Measurements from ENCODE around the gene MRPL14. TPM values are rescaled to one million over a fixed set of nuclear protein-coding genes. Genes with fewer than 3 reads are reported as not detected.
"Not testable (repeated sequence)": the region's sequence is repeated elsewhere in the genome, so short reads cannot be mapped to it uniquely, and the experiment has no call there.

MRPL14 gene
- total RNA-seq, 1 donor from 2014 or later: 65.5 TPM

DNA sequence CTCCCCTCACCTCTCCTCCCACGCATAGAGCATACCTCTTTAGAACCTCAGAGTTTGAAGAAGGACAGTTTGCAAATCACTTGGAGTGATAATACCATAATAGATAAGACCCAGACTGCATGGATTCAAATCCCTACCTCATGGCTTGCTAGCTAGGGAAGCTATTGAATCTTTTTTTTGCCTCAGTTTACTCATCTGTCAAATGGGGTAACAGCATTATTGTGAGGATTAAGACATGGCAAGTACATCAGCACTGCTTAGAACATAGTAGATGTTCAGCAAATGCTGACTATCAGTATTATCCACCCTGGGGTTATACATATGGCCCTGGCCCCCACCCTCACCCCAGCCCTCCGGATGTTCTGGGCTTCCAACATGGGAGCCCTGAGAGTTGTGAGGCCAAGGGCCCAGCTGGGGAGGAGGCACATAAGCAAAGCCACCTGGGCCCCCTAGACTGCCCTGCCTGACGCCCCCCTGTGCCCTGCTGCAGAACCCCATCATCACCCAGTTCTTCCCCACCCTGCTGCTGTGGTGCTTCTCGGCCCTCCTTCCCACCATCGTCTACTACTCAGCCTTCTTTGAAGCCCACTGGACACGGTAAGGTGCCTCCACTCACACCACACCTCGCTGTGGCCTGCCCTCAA is 22.2 kb upstream of the MRPL14 start:
- DNase-seq (ENCODE audit: low read depth, low spot score): no peak
- TF ChIP-seq, protein P1, sequence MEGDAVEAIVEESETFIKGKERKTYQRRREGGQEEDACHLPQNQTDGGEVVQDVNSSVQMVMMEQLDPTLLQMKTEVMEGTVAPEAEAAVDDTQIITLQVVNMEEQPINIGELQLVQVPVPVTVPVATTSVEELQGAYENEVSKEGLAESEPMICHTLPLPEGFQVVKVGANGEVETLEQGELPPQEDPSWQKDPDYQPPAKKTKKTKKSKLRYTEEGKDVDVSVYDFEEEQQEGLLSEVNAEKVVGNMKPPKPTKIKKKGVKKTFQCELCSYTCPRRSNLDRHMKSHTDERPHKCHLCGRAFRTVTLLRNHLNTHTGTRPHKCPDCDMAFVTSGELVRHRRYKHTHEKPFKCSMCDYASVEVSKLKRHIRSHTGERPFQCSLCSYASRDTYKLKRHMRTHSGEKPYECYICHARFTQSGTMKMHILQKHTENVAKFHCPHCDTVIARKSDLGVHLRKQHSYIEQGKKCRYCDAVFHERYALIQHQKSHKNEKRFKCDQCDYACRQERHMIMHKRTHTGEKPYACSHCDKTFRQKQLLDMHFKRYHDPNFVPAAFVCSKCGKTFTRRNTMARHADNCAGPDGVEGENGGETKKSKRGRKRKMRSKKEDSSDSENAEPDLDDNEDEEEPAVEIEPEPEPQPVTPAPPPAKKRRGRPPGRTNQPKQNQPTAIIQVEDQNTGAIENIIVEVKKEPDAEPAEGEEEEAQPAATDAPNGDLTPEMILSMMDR (conservative IDR thresholded peaks at IDR 0.05): no peak
- Mint-ChIP-seq H3K27me3 (ENCODE audit: low read depth) (no peaks in the 10 kb centered on the region), H3K4me1 (no peaks in the 10 kb centered on the region), H3K27ac (ENCODE audit: unreplicated experiment) (no peak overlapping the region), H3K9me3 (no peaks in the 10 kb centered on the region), H3K4me3 (no peak overlapping the region), H3K36me3 (ENCODE audit: low read depth) (peaks cover 14% of the 10 kb centered on the region)

DNA sequence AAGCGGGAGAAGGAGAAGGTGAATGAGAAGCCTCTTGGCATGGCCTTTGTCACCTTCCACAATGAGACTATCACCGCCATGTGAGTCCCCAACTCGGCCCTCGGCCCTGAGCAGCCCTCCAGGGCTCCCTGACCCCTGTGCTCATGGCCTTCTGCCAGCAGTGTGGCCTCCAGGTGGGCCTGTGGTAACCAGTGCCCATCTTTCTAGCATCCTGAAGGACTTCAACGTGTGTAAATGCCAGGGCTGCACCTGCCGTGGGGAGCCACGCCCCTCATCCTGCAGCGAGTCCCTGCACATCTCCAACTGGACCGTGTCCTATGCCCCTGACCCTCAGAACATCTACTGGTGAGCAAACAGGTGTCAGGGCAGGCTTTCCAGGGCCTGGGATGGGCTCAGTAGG is 21.1 kb upstream of the MRPL14 start:
- Mint-ChIP-seq H3K4me3 (no peak overlapping the region), H3K9me3 (no peaks in the 10 kb centered on the region), H3K36me3 (ENCODE audit: low read depth) (peaks cover 16% of the 10 kb centered on the region), H3K27ac (ENCODE audit: unreplicated experiment) (no peak overlapping the region), H3K4me1 (no peaks in the 10 kb centered on the region), H3K27me3 (ENCODE audit: low read depth) (no peaks in the 10 kb centered on the region)
- DNase-seq (ENCODE audit: low read depth, low spot score): no peak
- TF ChIP-seq, protein P1 (conservative IDR thresholded peaks at IDR 0.05): no peak

GRCh38 chr6:44147256-44147655 is 20.0 kb upstream of the MRPL14 start:
- no peaks in the 10 kb centered on the region for H3K9me3 Mint-ChIP-seq
- peaks cover 17% of the 10 kb centered on the region for H3K36me3 Mint-ChIP-seq (ENCODE audit: low read depth)
- DNase-seq (ENCODE audit: low read depth, low spot score): no peak
- TF ChIP-seq, protein P1 (conservative IDR thresholded peaks at IDR 0.05): no peak
- no peaks in the 10 kb centered on the region for H3K4me1 Mint-ChIP-seq
- H3K27me3 Mint-ChIP-seq (ENCODE audit: low read depth): no peaks in the 10 kb centered on the region
- no peak overlapping the region for H3K4me3 Mint-ChIP-seq
- no peak overlapping the region for H3K27ac Mint-ChIP-seq (ENCODE audit: unreplicated experiment)

GRCh38 chr6:44146685-44147084 is 19.4 kb upstream of the MRPL14 start:
- Mint-ChIP-seq H3K27ac (ENCODE audit: unreplicated experiment) (no peak overlapping the region), H3K4me3 (no peak overlapping the region)
- TF ChIP-seq, protein P1 (conservative IDR thresholded peaks at IDR 0.05): no peak

GRCh38 chr6:44145839-44146238 is 18.6 kb upstream of the MRPL14 start:
- Mint-ChIP-seq H3K9me3 (no peaks in the 10 kb centered on the region), H3K27ac (ENCODE audit: unreplicated experiment) (no peak overlapping the region), H3K36me3 (ENCODE audit: low read depth) (peaks cover 18% of the 10 kb centered on the region), H3K27me3 (ENCODE audit: low read depth) (no peaks in the 10 kb centered on the region), H3K4me3 (no peak overlapping the region), H3K4me1 (no peaks in the 10 kb centered on the region)
- TF ChIP-seq, protein P1 (conservative IDR thresholded peaks at IDR 0.05): no peak
- DNase-seq (ENCODE audit: low read depth, low spot score): no peak

More at GRCh38 chr6:44146685-44147084, 19.4 kb upstream of the MRPL14 start:
- no peak for DNase-seq (ENCODE audit: low read depth, low spot score)
- Mint-ChIP-seq H3K4me1 (no peaks in the 10 kb centered on the region), H3K27me3 (ENCODE audit: low read depth) (no peaks in the 10 kb centered on the region), H3K9me3 (no peaks in the 10 kb centered on the region), H3K36me3 (ENCODE audit: low read depth) (peaks cover 18% of the 10 kb centered on the region)

DNA sequence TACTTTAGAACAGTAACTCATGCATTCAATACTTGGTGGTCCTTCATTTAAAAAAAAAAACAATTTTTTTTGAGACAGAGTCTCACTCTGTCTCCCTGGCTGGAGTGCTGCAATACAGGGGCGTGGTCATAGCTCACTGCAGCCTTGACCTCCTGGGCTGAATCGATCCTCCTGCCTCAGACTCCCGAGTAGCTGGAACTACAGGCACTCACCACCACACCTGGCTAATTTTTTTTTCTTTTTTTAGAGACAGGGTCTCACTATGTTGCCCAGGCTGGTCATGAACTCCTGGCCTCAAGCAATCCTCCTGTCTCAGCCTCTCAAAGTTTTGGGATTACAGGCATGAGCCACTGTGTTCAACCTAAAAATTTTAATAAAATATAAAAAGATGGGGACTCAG is 17.3 kb upstream of the MRPL14 start:
- H3K36me3 Mint-ChIP-seq (ENCODE audit: low read depth): peaks cover 17% of the 10 kb centered on the region
- not testable (repeated sequence) for H3K9me3 Mint-ChIP-seq; H3K27ac Mint-ChIP-seq (ENCODE audit: unreplicated experiment); H3K4me1 Mint-ChIP-seq; H3K4me3 Mint-ChIP-seq; DNase-seq (ENCODE audit: low read depth, low spot score); H3K27me3 Mint-ChIP-seq (ENCODE audit: low read depth)
